ENCODE measurements around the gene ANKRD31.

Gene ANKRD31

DNA sequence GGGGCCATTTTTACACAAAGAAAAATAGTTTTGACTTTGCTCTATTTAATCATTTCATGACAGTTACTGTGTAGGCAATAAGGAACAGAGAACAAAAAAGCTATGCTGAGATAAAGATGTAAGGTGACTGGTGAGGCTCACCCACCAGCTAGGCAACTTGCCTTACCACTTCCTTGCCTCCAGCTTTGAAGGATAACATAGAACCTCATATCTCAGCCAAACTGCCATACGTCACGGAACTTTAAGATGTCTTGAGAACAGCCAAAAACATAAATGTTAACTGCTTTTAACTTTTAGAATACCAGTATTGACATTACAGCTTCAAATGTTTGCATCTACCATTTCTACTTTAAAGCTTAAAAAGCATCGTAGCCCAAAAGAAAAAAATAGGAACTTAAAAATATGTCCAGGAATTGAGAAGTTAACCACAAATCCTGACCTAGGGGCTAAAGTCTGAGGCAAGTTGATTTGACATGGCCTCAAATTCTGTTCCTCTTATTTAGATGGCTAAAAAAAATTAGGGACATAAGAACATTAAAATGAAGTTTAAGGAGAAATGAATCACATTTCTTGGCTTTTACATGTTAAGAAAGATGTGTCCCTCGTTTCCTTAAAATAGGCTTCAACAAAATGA, 176.6 kb downstream of the ANKRD31 start:
- DNase-seq (ENCODE audit: low read depth): no peak

DNA sequence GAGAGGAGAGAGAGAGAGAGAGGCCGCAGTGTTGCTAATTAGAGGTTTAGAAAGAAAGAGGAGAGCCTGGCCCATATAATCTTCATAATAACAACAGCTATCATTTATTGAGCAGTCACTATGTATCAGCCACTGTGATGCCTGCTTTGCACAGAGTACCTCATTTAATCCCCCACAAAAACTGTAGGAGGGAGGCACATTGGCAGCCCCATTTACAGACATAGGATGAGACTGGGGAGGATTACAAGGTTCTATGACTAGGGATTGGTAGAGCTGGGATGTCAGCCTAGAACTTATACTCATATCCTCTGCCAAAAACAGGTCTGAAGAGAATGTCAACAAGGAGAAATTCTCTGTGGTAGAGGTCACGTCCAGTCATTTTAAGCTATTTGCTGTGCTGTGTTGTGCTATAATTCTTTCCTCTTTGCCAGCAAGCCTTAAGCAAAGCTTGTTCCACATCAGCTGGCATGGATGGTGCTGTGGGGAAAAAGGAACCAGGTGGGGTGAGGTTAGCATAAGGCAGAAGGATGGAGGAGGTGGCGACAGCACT, 177.6 kb downstream of the ANKRD31 start:
- no peak for DNase-seq (ENCODE audit: low read depth)

GRCh38 chr5:75057561-75057960, 179.1 kb downstream of the ANKRD31 start:
- DNase-seq (ENCODE audit: low read depth): no peak

- DNase-seq (ENCODE audit: low read depth): peak; percentile 29
Observed at GRCh38 chr5:75055727-75056144, 180.9 kb downstream of the ANKRD31 start.

- DNase-seq (ENCODE audit: low read depth): no peak
Observed at GRCh38 chr5:75054134-75054930, 182.3 kb downstream of the ANKRD31 start.

GRCh38 chr5:75053304-75054133, 183.2 kb downstream of the ANKRD31 start:
- peak; percentile 85 for DNase-seq (ENCODE audit: low read depth)

- DNase-seq (ENCODE audit: low read depth): no peak
Observed at GRCh38 chr5:75053054-75053303, 183.7 kb downstream of the ANKRD31 start.

GRCh38 chr5:75052192-75053053, 184.3 kb downstream of the ANKRD31 start, which contains the start of gene GCNT4:
Gene GCNT4, minus strand, starts transcription at chr5:75052558. Its CDS starts 22,521 bp downstream, at chr5:75030037.
- DNase-seq (ENCODE audit: low read depth): peak; percentile 42

- no peak for DNase-seq (ENCODE audit: low read depth)
Observed at GRCh38 chr5:75051217-75051751, 185.4 kb downstream of the ANKRD31 start.

- DNase-seq (ENCODE audit: low read depth): peak; percentile 27
Observed at GRCh38 chr5:75050415-75050814, 186.3 kb downstream of the ANKRD31 start.

DNA sequence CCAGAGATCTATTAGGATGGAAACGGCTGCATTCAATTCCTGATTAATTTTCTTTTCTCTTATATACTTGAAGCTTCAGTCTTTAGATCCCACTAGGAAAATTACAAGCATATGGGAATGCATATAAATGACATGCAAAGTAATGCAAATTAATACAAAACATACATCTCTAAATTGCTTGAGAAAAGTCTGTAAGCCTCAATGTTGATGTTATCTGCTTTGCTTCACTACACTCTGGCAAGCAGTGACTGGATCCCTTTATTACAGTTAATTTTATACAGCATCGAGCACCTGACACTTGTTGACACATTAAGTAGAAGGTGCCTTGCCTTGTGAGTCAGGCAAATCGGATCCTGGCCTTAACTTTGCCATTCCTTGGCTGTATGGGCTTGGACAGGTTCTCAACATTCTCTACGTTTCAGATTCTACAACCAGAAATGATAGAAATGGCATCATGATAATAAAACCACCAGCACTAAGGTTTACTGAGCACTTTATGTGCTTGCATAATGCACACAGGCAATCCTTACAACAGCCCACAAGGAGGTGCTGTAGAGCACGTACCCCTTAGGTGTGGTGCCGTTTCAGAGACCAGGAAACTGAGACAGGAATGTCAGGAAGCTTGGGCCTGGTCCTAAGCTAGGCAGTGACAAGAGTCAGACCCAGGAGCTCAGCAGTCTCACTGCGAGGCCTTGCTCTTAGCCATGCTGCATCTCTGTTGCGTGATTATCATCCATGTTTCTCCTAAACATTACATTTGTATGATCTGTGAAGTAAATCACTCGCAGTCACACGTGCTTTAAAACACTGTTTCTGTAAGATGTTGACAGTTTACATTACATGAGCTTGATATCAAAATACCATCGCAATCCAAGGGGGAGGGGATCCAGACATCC, 187.0 kb downstream of the ANKRD31 start:
- DNase-seq (ENCODE audit: low read depth): peak; percentile 61

- peak; percentile 83 for DNase-seq (ENCODE audit: low read depth)
Observed at GRCh38 chr5:75048457-75048953, 188.2 kb downstream of the ANKRD31 start.

- DNase-seq (ENCODE audit: low read depth): peak; percentile 68
Observed at GRCh38 chr5:75047356-75047755, 189.3 kb downstream of the ANKRD31 start.

- DNase-seq (ENCODE audit: low read depth): peak; percentile 87
Observed at GRCh38 chr5:75046366-75047142, 190.1 kb downstream of the ANKRD31 start.

GRCh38 chr5:75045071-75045470, 191.6 kb downstream of the ANKRD31 start:
- no peak for DNase-seq (ENCODE audit: low read depth)

GRCh38 chr5:75044406-75044805, 192.3 kb downstream of the ANKRD31 start:
- DNase-seq (ENCODE audit: low read depth): no peak

DNA sequence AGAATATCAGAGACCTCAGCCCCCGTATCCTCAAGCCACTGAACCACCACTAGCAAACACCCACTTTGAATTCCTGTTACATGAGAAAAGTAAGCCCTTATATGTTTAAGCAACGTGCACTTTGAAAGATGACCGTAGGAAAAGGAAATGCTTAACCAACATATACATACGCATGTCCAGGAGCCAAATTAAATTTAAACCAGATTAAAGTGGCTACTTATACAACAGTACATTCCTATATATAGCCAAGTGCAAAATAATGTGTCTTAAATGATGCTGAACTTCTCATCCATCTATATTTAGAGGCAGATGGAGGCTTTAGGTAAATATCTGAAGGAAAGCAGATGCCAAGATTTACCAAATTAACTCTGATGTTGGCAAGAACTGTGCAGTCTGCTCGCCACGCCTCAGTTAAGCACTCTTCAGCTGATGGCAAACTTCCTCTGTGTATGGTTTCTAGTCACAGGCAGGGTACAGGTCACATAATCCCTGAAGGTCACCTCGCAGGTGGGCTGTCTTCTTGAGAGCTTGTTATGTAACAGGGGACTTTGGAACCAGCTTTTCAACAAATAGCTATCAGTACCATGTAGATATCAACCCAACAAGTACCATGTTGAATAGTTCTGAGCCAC, 192.9 kb downstream of the ANKRD31 start:
- no peak for DNase-seq (ENCODE audit: low read depth)

DNA sequence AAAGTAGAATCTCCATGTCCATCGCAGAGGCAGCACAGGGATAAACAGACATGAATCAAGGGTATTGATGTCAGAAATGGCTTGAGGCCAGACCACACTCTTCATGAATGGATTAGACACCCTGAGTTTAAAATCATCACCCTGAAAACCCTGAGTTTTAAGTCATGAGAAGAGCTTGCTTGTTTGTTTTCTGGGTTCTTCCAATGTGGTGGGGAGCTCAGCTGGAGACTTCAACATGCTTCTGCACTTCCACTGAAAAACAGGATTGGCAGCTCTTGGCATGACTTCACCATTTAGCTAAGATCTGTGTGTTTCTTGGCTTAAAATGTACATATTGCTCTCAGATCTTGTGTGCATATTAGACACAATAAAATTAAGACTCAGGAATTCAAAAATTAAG, 194.2 kb downstream of the ANKRD31 start:
- DNase-seq (ENCODE audit: low read depth): peak; percentile 58

- DNase-seq (ENCODE audit: low read depth): peak; percentile 92
Observed at GRCh38 chr5:75040973-75041372, 195.7 kb downstream of the ANKRD31 start.

Data from amniotic epithelial cell (primary cell).